SK-N-SH treated with all-trans-retinoic acid at 6 μM for 48 hours (cell line): ENCODE results near the gene FLT4.

ENCODE experiments used
- ARNTL ChIP-seq: fragments of 450-650 bp; formaldehyde crosslinking; IDR thresholded peaks from 2 replicates; pipeline ENCODE4 v1.5.0; 2020; ENCODE audit warnings: low read depth, mild to moderate bottlenecking, moderate library complexity, borderline replicate concordance
- CREB5 ChIP-seq: fragments of 250-450 bp; sonication (Bioruptor Pico); IDR thresholded peaks from 2 replicates; pipeline ENCODE4 v1.5.1; 2020; ENCODE audit warnings: low read depth, mild to moderate bottlenecking, moderate library complexity
- CSDC2 ChIP-seq: fragments of 250-450 bp; sonication (Bioruptor Pico); IDR thresholded peaks from 2 replicates; pipeline ENCODE4 v1.5.0; 2020; ENCODE audit warnings: mild to moderate bottlenecking, moderate library complexity
- ESRRG ChIP-seq: fragments of 250-450 bp; sonication (Bioruptor Pico); IDR thresholded peaks from 2 replicates; pipeline ENCODE4 v1.6.1; 2021; ENCODE audit warnings: mild to moderate bottlenecking
- ISL1 ChIP-seq: fragments of 250-450 bp; sonication (Bioruptor Pico); IDR thresholded peaks from 2 replicates; pipeline ENCODE4 v2.1.2; 2022; ENCODE audit warnings: mild to moderate bottlenecking, moderate library complexity
- PATZ1 ChIP-seq: fragments of 250-450 bp; sonication (Bioruptor Pico); IDR thresholded peaks from 2 replicates; pipeline ENCODE4 v1.8.0; 2020; ENCODE audit warnings: mild to moderate bottlenecking, moderate library complexity, borderline replicate concordance
- POU6F1 ChIP-seq: fragments of 250-450 bp; sonication (Bioruptor Pico); IDR thresholded peaks from 2 replicates; pipeline ENCODE4 v1.8.0; 2021; ENCODE audit warnings: low read depth, mild to moderate bottlenecking, moderate library complexity, borderline replicate concordance
- RARB ChIP-seq: fragments of 250-450 bp; sonication (Bioruptor Pico); IDR thresholded peaks from 2 replicates; pipeline ENCODE4 v1.8.0; 2021; ENCODE audit warnings: mild to moderate bottlenecking, moderate library complexity
- ZFP3 ChIP-seq: fragments of 250-450 bp; sonication (Bioruptor Pico); IDR thresholded peaks from 2 replicates; pipeline ENCODE4 v1.5.0; 2020; ENCODE audit warnings: mild to moderate bottlenecking, moderate library complexity
- ZFP30 ChIP-seq: fragments of 450-650 bp; formaldehyde crosslinking; IDR thresholded peaks from 2 replicates; pipeline ENCODE4 v1.5.0; 2022; ENCODE audit warnings: mild to moderate bottlenecking, moderate library complexity
- ZNF70 ChIP-seq: fragments of 450-650 bp; formaldehyde crosslinking; IDR thresholded peaks from 2 replicates; pipeline ENCODE4 v1.5.0; 2020; ENCODE audit warnings: mild to moderate bottlenecking, moderate library complexity
- ZNF8 ChIP-seq: fragments of 450-650 bp; formaldehyde crosslinking; IDR thresholded peaks from 2 replicates; pipeline ENCODE4 v1.5.0; 2020; ENCODE audit warnings: mild to moderate bottlenecking, moderate library complexity
- TF ChIP-seq, protein P1 (sequence below): fragments of 250-450 bp; sonication (Bioruptor Pico); IDR thresholded peaks from 2 replicates; pipeline ENCODE4 v1.5.0; 2020; ENCODE audit warnings: mild to moderate bottlenecking, moderate library complexity

DNA sequence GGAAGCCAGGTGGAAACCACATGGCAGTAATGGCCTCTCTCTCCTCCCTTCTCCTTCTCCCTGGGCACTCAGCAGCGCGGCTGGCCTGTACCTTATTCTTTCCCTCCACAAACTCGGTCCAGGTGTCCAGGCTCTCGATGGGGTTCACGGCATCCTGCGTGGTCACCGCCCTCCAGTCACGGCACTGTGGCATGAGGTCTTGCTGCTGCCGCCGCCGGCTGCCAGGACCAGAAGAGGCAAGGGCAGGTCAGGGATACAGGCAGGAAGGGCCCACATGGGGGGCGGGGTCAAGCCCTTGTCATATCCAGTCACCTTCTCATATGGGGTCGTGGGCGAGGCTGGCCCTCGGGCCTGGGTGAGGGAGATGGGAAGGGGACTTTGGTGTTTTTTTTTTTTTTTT is 25.6 kb downstream of the FLT4 start:
- TF ChIP-seq RARB (no peak), PATZ1 (no peak), ZFP30 (no peak), ZNF70 (no peak), ISL1 (CRISPR knock-in tag) (no peak), ZFP3 (CRISPR knock-in tag) (no peak), CSDC2 (CRISPR knock-in tag) (no peak), POU6F1 (CRISPR knock-in tag) (no peak), ESRRG (CRISPR knock-in tag) (no peak), ARNTL (CRISPR knock-in tag) (no peak), ZNF8 (CRISPR knock-in tag) (no peak), CREB5 (CRISPR knock-in tag) (no peak)
- TF ChIP-seq, protein P1, sequence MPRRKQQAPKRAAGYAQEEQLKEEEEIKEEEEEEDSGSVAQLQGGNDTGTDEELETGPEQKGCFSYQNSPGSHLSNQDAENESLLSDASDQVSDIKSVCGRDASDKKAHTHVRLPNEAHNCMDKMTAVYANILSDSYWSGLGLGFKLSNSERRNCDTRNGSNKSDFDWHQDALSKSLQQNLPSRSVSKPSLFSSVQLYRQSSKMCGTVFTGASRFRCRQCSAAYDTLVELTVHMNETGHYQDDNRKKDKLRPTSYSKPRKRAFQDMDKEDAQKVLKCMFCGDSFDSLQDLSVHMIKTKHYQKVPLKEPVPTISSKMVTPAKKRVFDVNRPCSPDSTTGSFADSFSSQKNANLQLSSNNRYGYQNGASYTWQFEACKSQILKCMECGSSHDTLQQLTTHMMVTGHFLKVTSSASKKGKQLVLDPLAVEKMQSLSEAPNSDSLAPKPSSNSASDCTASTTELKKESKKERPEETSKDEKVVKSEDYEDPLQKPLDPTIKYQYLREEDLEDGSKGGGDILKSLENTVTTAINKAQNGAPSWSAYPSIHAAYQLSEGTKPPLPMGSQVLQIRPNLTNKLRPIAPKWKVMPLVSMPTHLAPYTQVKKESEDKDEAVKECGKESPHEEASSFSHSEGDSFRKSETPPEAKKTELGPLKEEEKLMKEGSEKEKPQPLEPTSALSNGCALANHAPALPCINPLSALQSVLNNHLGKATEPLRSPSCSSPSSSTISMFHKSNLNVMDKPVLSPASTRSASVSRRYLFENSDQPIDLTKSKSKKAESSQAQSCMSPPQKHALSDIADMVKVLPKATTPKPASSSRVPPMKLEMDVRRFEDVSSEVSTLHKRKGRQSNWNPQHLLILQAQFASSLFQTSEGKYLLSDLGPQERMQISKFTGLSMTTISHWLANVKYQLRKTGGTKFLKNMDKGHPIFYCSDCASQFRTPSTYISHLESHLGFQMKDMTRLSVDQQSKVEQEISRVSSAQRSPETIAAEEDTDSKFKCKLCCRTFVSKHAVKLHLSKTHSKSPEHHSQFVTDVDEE, result no peak
